K562 (cell line): Measurements from ENCODE around the gene TBL1XR1. TPM values are rescaled to one million over a fixed set of nuclear protein-coding genes. Genes with fewer than 3 reads are reported as not detected.
A peak's percentile ranks its signal among the peaks of the same experiment; 100 is the strongest.

Experiments used
- ATAC-seq: fragments of 200-7000 bp; cut with Tn5 transposase; 3 replicates; pipeline ENCODE4 v1.9.1; 2020; ENCODE audit warnings: moderate library complexity
- BruUV-seq: library from RNA; stranded (reverse); fragments of 400-500 nt; replicated peaks from 2 replicates; lab custom pipeline; 2021; lab: Mats Ljungman, UMichigan
- CTCF ChIA-PET: fragments of 300-600 bp; formaldehyde crosslinking; extraction: SDS; loops from one replicate; lab custom pipeline; 2021; ENCODE audit warnings: low intra/inter-chr PET ratio; lab: Yijun Ruan, JAX
- POLR2A ChIA-PET: fragments of 300-600, 350-650 bp; sonication (Branson Sonifier 250); formaldehyde crosslinking; extraction: SDS; loops from one replicate; lab custom pipeline; 2021; ENCODE audit warnings: antibody characterized with exemption, inconsistent platforms; lab: Yijun Ruan, JAX
- DNase-seq, 4 experiments: peaks; one replicate each; pipeline versions ENCODE4 v3.0.0 to v3.0.0-alpha.2; 2011 to 2018; ENCODE audit warnings: low spot score in 3 of 4, mixed read lengths in 3 of 4; ENCODE audit errors: extremely low read depth in 1 of 4
- FAIRE-seq: peaks from 2 replicates; lab custom pipeline; 2011; peaks lifted over from hg19 to GRCh38; lab: Jason Lieb, UNC
- H2AFZ ChIP-seq: 2 replicates; pipeline ENCODE4 v1.6.0; 2011; ENCODE audit warnings: low read depth, low read length, control low read depth, inconsistent platforms
- H3K27ac ChIP-seq: fragments of 200-600 bp; 3 replicates; pipeline ENCODE4 v1.8.0; 2011; ENCODE audit warnings: low read depth, mild to moderate bottlenecking, control low read depth, inconsistent platforms, low read length, moderate library complexity, mixed read lengths; ENCODE audit errors: extremely low read depth
- H3K27me3 ChIP-seq, 2 experiments: fragments of 300-600 bp in 1 of 2; 2 replicates in 1 of 2; 3 replicates in 1 of 2; pipeline versions ENCODE4 v1.6.0 to v1.8.0; 2011; ENCODE audit warnings: inconsistent platforms in 2 of 2, low read length in 2 of 2, mild to moderate bottlenecking in 1 of 2, mixed read lengths in 1 of 2, moderate library complexity in 1 of 2; ENCODE audit not compliant: control insufficient read depth in 2 of 2, insufficient read depth in 2 of 2
- H3K36me3 ChIP-seq: fragments of 300-600 bp; 3 replicates; pipeline ENCODE4 v1.8.0; 2011; ENCODE audit warnings: mild to moderate bottlenecking, low read length, inconsistent platforms; ENCODE audit not compliant: control insufficient read depth, insufficient read depth
- H3K4me1 ChIP-seq, 2 experiments: fragments of 200-600 bp in 1 of 2; replicated peaks in 1 of 2; 2 replicates in 1 of 2; 3 replicates in 1 of 2; pipeline versions ENCODE4 v1.5.1 to v1.8.0; 2011; ENCODE audit warnings: inconsistent platforms in 2 of 2, low read length in 2 of 2, mild to moderate bottlenecking in 1 of 2, mixed read lengths in 1 of 2, moderate library complexity in 1 of 2; ENCODE audit not compliant: control insufficient read depth in 2 of 2, insufficient read depth in 2 of 2
- H3K4me2 ChIP-seq: 2 replicates; pipeline ENCODE4 v1.6.1; 2011; ENCODE audit warnings: low read length, control low read depth, inconsistent platforms, mixed read lengths; ENCODE audit not compliant: insufficient read depth
- H3K4me3 ChIP-seq: fragments of 200-600 bp; sonication (generic), shearing (Covaris generic); 2 replicates; pipeline ENCODE4 v1.5.1; 2016; ENCODE audit warnings: control low read depth, inconsistent platforms
- H3K79me2 ChIP-seq: fragments of 200-600 bp; 3 replicates; pipeline ENCODE4 v1.8.0; 2011; ENCODE audit warnings: low read length, inconsistent platforms; ENCODE audit not compliant: control insufficient read depth, insufficient read depth
- H3K9ac ChIP-seq, 2 experiments: 2 replicates each; pipeline versions ENCODE4 v1.6.0 to v1.6.1; 2011; ENCODE audit warnings: low read depth in 2 of 2, low read length in 2 of 2, control low read depth in 1 of 2, inconsistent platforms in 1 of 2, mild to moderate bottlenecking in 1 of 2, mixed read lengths in 1 of 2; ENCODE audit not compliant: insufficient read depth in 1 of 2
- H3K9me1 ChIP-seq: one replicate; pipeline ENCODE4 v1.6.0; 2011; ENCODE audit warnings: inconsistent platforms, mild to moderate bottlenecking, low read length, moderate library complexity; ENCODE audit not compliant: control insufficient read depth, insufficient read depth
- H3K9me3 ChIP-seq: replicated peaks from 2 replicates; pipeline ENCODE4 v1.5.1; 2011; ENCODE audit warnings: low read depth, low read length, inconsistent platforms; ENCODE audit not compliant: control insufficient read depth, insufficient read depth
- H4K20me1 ChIP-seq: replicated peaks from 2 replicates; pipeline ENCODE4 v1.6.1; 2011; ENCODE audit warnings: low read length, inconsistent platforms, mixed read lengths; ENCODE audit not compliant: control insufficient read depth, insufficient read depth
- GATAD2A ChIP-seq: fragments of 450-650 bp; IDR thresholded peaks from 2 replicates; pipeline ENCODE4 v1.6.1; 2017
- LEF1 ChIP-seq: fragments of 450-650 bp; IDR thresholded peaks from 2 replicates; pipeline ENCODE4 v1.6.1; 2016; ENCODE audit warnings: mild to moderate bottlenecking
- MCM2 ChIP-seq: fragments of 450-650 bp; IDR thresholded peaks from 2 replicates; pipeline ENCODE4 v1.6.1; 2017; ENCODE audit warnings: low read depth, mild to moderate bottlenecking
- PHB2 ChIP-seq: fragments of 450-650 bp; IDR thresholded peaks from 2 replicates; pipeline ENCODE4 v1.6.1; 2017; ENCODE audit warnings: low read depth
- POLR2G ChIP-seq: fragments of 200-400 bp; formaldehyde crosslinking; IDR thresholded peaks from 2 replicates; pipeline ENCODE4 v1.6.1; 2017; ENCODE audit warnings: low read depth, mild to moderate bottlenecking, antibody characterized with exemption, low read length, moderate library complexity
- SP1 ChIP-seq: sonication (generic); formaldehyde crosslinking; IDR thresholded peaks from 2 replicates; pipeline ENCODE4 v1.8.1; 2022; ENCODE audit warnings: mild to moderate bottlenecking, missing genetic modification reagents
- STAG1 ChIP-seq: sonication (generic); formaldehyde crosslinking; IDR thresholded peaks from 2 replicates; pipeline ENCODE4 v1.5.0; 2020; ENCODE audit warnings: missing genetic modification reagents, borderline replicate concordance
- TRIM24 ChIP-seq, 2 experiments: fragments of 450-650 bp; IDR thresholded peaks; 2 replicates each; pipeline ENCODE4 v1.6.1; 2016
- ZNF140 ChIP-seq: fragments of 250-450 bp; sonication (Bioruptor Pico); IDR thresholded peaks from 2 replicates; pipeline ENCODE4 v1.8.0; 2021; ENCODE audit warnings: moderate library complexity, mild to moderate bottlenecking, inconsistent platforms
- ZNF197 ChIP-seq: fragments of 200-800 bp; sonication (Bioruptor generic); IDR thresholded peaks from 2 replicates; pipeline ENCODE4 v1.6.1; 2016; ENCODE audit warnings: low read depth, missing genetic modification characterization, missing compliant biosample characterization
- WGBS: fragments of 100-300 bp; shearing (Covaris generic); methylation state at CpG from one replicate; pipeline ENCODE4 v1.1.6; 2016; ENCODE audit warnings: low coverage, mixed read lengths; ENCODE audit not compliant: insufficient coverage; ENCODE audit errors: missing lambda C conversion rate; 5-methylcytosine and 5-hydroxymethylcytosine counted together
- in situ Hi-C: fragments of 300-500 bp; cut with MboI; formaldehyde crosslinking; loops from 4 replicates; pipeline ENCODE4 v1.15.0; 2018; ENCODE audit warnings: inconsistent platforms, mixed read lengths
- intact Hi-C: fragments of 100-400 bp; cut with micrococcal nuclease; formaldehyde crosslinking; loops from 2 replicates; pipeline ENCODE4 v1.14.2; 2022
- polyA plus RNA-seq, 8 experiments: library from polyadenylated mRNA; depleted of rRNA in 4 of 8; stranded (reverse) in 5 of 8; unstranded in 3 of 8; fragments of >200 nt; fragmentation: Nextera tagmentation in 2 of 8; fragmentation: Illumina TruSeq in 1 of 8; extraction: Ambion mirVana in 2 of 8; extraction: Trizol in 1 of 8; gene quantifications; 2 replicates each; pipeline versions ENCODE4 v1.2.1 to v1.2.3, GENCODE V29; 2011 to 2014; ENCODE audit warnings: inconsistent platforms in 1 of 8, missing spikeins in 1 of 8
- total RNA-seq, 7 experiments: library from RNA; depleted of rRNA in 6 of 7; stranded (reverse); fragments of >200 nt in 6 of 7; fragmentation: Illumina TruSeq in 2 of 7; extraction: Trizol in 2 of 7; gene quantifications; 2 replicates each; pipeline versions ENCODE4 v1.2.1 to v1.2.3, GENCODE V29; 2011 to 2021; ENCODE audit warnings: low replicate concordance in 1 of 7
- TF ChIP-seq, protein P1 (sequence below), 2 experiments: fragments of 450-650 bp in 1 of 2; sonication (generic) in 1 of 2; formaldehyde crosslinking in 1 of 2; IDR thresholded peaks in 1 of 2; conservative IDR thresholded peaks in 1 of 2; 2 replicates each; pipeline versions ENCODE4 v1.6.1 to v1.8.1; 2016 to 2023; ENCODE audit warnings: mild to moderate bottlenecking in 2 of 2, moderate library complexity in 2 of 2, inconsistent platforms in 1 of 2, missing genetic modification reagents in 1 of 2
- TF ChIP-seq, protein P2 (sequence below): fragments of 250-450 bp; sonication (Bioruptor Pico); IDR thresholded peaks from 2 replicates; pipeline ENCODE4 v1.4.0; 2020; ENCODE audit warnings: mild to moderate bottlenecking, moderate library complexity

Gene TBL1XR1
- total and polyA plus RNA-seq, 9 of the 15 experiments (the other 6 are each of a cell fraction or from before 2014, with no cell fraction given): 19.6 to 171 (median 83.3) TPM

DNA sequence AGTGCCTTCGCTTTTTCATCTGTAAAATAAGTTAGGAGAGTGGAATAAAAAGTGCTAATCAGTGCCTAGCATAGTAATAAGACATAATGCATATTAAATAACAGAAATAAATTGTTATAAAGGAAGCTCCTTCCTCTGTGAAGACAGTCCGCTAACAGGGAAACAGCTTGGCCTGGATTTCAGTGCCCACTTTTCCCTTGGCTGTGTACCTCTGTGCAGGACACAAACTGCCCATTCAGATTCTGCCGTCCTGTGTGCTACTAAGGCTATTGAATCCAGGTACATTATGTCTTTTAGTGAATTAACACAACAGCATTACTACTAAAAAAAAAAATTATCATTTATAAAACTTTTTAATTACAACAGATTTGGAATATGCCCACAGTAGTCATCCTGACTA lies 90.7 kb downstream of the TBL1XR1 start:
- 0 out of 3 replicates have a peak, but pooled peaks have one; percentile 9 for ATAC-seq
- CTCF ChIA-PET: no interaction called here
- no peak overlapping the region for H3K4me2 ChIP-seq

More for the DNA sequence above, 90.7 kb downstream of the TBL1XR1 start:
- peaks cover 8 to 25% of the 10 kb centered on the region in 2 experiments; a peak in 3 of 5 replicates for H3K4me1 ChIP-seq
- no peak for FAIRE-seq
- H3K9me1 ChIP-seq: peaks cover 6% of the 10 kb centered on the region
- in situ Hi-C loops: no loop called here
- no peaks in the 10 kb centered on the region for H3K27me3 ChIP-seq
- intact Hi-C loops: no loop called here
- peaks cover 100% of the 10 kb centered on the region for H3K79me2 ChIP-seq
- POLR2A ChIA-PET: interaction anchor here (1.1 to 2.9 kb wide), 4 partner anchors 9 to 252 kb away, joined by 3 to 8 read pairs (median 4); no protein-coding TSS in a partner anchor
- H3K9ac ChIP-seq: no peak overlapping the region
- WGBS: 84% methylated on average over 3 of the region's 3 CpGs
- no TSS peak for BruUV-seq
- no peaks in the 10 kb centered on the region for H3K9me3 ChIP-seq
- H3K4me3 ChIP-seq: no peak overlapping the region
- DNase-seq: no peak
- H3K27ac ChIP-seq: no peak overlapping the region
- no peak overlapping the region for H2AFZ ChIP-seq
- 0 out of 3 replicates have a peak, but pooled peaks cover 2% of the 10 kb centered on the region for H3K36me3 ChIP-seq
- 0 out of 2 replicates have a peak, but pooled peaks cover 17% of the 10 kb centered on the region for H4K20me1 ChIP-seq
- TF ChIP-seq LEF1 (no peak), STAG1 (CRISPR knock-in tag) (no peak), GATAD2A (no peak), PHB2 (no peak), MCM2 (no peak), POLR2G (no peak), ZNF197 (CRISPR knock-in tag) (no peak), TRIM24 (IDR thresholded peaks at IDR 0.05) (no peak), ZNF140 (no peak), SP1 (CRISPR knock-in tag) (no peak)
- TF ChIP-seq, protein P1, sequence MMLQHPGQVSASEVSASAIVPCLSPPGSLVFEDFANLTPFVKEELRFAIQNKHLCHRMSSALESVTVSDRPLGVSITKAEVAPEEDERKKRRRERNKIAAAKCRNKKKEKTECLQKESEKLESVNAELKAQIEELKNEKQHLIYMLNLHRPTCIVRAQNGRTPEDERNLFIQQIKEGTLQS (IDR thresholded peaks at IDR 0.05): no peak
- TF ChIP-seq, protein P1 (CRISPR knock-in tag; conservative IDR thresholded peaks at IDR 0.05): no peak
- TF ChIP-seq, protein P2, sequence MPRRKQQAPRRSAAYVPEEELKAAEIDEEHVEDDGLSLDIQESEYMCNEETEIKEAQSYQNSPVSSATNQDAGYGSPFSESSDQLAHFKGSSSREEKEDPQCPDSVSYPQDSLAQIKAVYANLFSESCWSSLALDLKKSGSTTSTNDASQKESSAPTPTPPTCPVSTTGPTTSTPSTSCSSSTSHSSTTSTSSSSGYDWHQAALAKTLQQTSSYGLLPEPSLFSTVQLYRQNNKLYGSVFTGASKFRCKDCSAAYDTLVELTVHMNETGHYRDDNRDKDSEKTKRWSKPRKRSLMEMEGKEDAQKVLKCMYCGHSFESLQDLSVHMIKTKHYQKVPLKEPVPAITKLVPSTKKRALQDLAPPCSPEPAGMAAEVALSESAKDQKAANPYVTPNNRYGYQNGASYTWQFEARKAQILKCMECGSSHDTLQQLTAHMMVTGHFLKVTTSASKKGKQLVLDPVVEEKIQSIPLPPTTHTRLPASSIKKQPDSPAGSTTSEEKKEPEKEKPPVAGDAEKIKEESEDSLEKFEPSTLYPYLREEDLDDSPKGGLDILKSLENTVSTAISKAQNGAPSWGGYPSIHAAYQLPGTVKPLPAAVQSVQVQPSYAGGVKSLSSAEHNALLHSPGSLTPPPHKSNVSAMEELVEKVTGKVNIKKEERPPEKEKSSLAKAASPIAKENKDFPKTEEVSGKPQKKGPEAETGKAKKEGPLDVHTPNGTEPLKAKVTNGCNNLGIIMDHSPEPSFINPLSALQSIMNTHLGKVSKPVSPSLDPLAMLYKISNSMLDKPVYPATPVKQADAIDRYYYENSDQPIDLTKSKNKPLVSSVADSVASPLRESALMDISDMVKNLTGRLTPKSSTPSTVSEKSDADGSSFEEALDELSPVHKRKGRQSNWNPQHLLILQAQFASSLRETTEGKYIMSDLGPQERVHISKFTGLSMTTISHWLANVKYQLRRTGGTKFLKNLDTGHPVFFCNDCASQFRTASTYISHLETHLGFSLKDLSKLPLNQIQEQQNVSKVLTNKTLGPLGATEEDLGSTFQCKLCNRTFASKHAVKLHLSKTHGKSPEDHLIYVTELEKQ (CRISPR knock-in tag): no peak
